Activated T-cell treated with anti-CD3 and anti-CD28 coated beads, Interleukin-2, amount 50 U/mL, for 24 hours (primary cell): Measurements from ENCODE around the gene GABRR1.
"Not testable (repeated sequence)": the region's sequence is repeated elsewhere in the genome, so short reads cannot be mapped to it uniquely, and the experiment has no call there.

Experiments used
- DNase-seq: peaks from one replicate; pipeline ENCODE4 v3.0.0-alpha.2; 2020
- H3K27ac Mint-ChIP-seq: 2 replicates; pipeline ENCODE4 v1.8.0; 2020; ENCODE audit warnings: mild to moderate bottlenecking, mixed read lengths
- H3K27me3 Mint-ChIP-seq: 2 replicates; pipeline ENCODE4 v1.8.0; 2020; ENCODE audit warnings: mixed read lengths
- H3K36me3 Mint-ChIP-seq: 2 replicates; pipeline ENCODE4 v1.8.0; 2020; ENCODE audit warnings: low read depth, mixed read lengths
- H3K4me1 Mint-ChIP-seq: 2 replicates; pipeline ENCODE4 v1.8.0; 2020; ENCODE audit warnings: low read depth, mixed read lengths
- H3K4me3 Mint-ChIP-seq: 2 replicates; pipeline ENCODE4 v1.8.0; 2020; ENCODE audit warnings: mild to moderate bottlenecking, moderate library complexity, mixed read lengths
- H3K9me3 Mint-ChIP-seq: 2 replicates; pipeline ENCODE4 v1.8.0; 2020; ENCODE audit warnings: mixed read lengths

GABRR1 gene

DNA sequence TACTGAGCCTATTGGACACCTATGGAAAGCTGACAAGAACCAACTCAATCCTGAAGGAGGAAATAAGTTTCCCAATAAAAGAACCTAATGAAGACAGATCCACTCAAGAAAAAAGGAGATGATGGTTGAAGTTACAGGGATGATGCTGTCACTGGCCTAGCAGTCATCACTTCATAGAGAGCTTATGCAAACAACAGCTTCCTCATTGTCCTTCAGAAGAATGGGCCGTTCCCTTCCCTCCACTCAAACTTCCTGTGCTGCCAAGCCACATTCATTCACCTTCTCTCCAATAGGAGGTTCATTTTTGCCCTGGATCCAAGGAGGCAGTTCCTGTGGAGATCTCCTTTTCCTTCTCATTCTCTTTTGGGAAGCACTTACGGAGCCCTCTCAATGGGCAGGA lies 85.1 kb downstream of the GABRR1 start:
- DNase-seq, result no peak
- Mint-ChIP-seq H3K4me3 (no peak overlapping the region), H3K36me3 (no peaks in the 10 kb centered on the region), H3K4me1 (no peaks in the 10 kb centered on the region), H3K9me3 (peaks cover 8% of the 10 kb centered on the region), H3K27me3 (no peaks in the 10 kb centered on the region), H3K27ac (no peak overlapping the region)

DNA sequence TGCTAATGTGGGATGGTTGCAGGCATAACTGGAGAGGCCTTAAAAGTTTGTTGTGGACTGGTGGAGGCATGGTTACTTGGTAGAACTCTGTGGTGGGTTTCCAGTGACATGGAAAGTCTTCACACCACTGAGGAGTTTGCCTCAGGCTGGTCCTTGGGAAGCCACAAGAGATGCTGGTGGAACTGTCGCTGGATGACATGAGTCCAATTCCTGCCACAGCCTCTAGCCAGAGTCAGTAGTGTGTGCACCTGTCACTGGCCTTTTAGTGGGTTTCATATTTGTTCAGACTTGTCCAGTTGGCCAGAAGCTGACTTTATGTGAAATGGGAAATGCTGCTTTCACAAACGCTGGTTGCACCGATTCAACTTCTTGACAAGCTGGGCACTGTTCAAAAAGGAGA lies 85.6 kb downstream of the GABRR1 start:
- Mint-ChIP-seq H3K9me3 (peaks cover 8% of the 10 kb centered on the region), H3K4me3 (no peak overlapping the region), H3K36me3 (no peaks in the 10 kb centered on the region), H3K27me3 (no peaks in the 10 kb centered on the region), H3K4me1 (no peaks in the 10 kb centered on the region), H3K27ac (no peak overlapping the region)
- no peak for DNase-seq

DNA sequence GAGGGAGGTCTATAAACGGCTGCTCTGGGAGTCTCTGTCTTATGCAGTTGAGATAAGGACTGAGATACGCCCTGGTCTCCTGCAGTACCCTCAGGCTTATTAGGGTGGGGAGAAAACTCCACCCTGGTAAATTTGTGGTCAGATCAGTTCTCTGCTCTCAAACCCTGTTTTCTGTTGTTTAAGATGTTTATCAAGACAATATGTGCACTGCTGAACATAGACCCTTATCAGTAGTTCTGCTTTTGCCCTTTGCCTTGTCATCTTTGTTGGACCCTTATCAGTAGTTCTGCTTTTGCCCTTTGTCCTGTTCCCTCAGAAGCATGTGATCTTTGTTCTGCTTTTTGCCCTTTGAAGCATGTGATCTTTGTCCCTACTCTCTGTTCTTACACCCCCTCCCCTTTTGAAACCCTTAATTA lies 88.9 kb downstream of the GABRR1 start:
- H3K27ac Mint-ChIP-seq, H3K4me1 Mint-ChIP-seq, H3K4me3 Mint-ChIP-seq, DNase-seq, H3K9me3 Mint-ChIP-seq, H3K36me3 Mint-ChIP-seq, H3K27me3 Mint-ChIP-seq: not testable (repeated sequence)
